ENCODE results near the gene CSMD2.

CSMD2 gene

GRCh38 chr1:34005309-34005708 lies 159.7 kb downstream of the CSMD2 start:
- H3K36me3 ChIP-seq (ENCODE audit: insufficient read depth, low read length) = no peaks in the 10 kb centered on the region
- no peaks in the 10 kb centered on the region for H3K4me1 ChIP-seq (ENCODE audit: insufficient read depth, low read length)
- no peaks in the 10 kb centered on the region for H3K9me3 ChIP-seq (ENCODE audit: control insufficient read depth, insufficient read depth, low read length)
- H3K9ac ChIP-seq (ENCODE audit: low read depth, low read length) = no peak overlapping the region

GRCh38 chr1:34002810-34003209 lies 162.2 kb downstream of the CSMD2 start:
- H3K36me3 ChIP-seq (ENCODE audit: insufficient read depth, low read length) = no peaks in the 10 kb centered on the region
- H3K4me1 ChIP-seq (ENCODE audit: insufficient read depth, low read length) = no peaks in the 10 kb centered on the region
- no peaks in the 10 kb centered on the region for H3K9me3 ChIP-seq (ENCODE audit: control insufficient read depth, insufficient read depth, low read length)
- H3K9ac ChIP-seq (ENCODE audit: low read depth, low read length) = no peak overlapping the region

GRCh38 chr1:33997127-33998036 lies 167.6 kb downstream of the CSMD2 start:
- Histone ChIP-seq H3K9ac (ENCODE audit: low read depth, low read length) (no peak overlapping the region), H3K4me1 (ENCODE audit: insufficient read depth, low read length) (no peaks in the 10 kb centered on the region), H3K9me3 (ENCODE audit: control insufficient read depth, insufficient read depth, low read length) (no peaks in the 10 kb centered on the region), H3K36me3 (ENCODE audit: insufficient read depth, low read length) (no peaks in the 10 kb centered on the region)

GRCh38 chr1:33996281-33996680 lies 168.7 kb downstream of the CSMD2 start:
- H3K4me1 ChIP-seq (ENCODE audit: insufficient read depth, low read length) = no peaks in the 10 kb centered on the region
- H3K36me3 ChIP-seq (ENCODE audit: insufficient read depth, low read length) = no peaks in the 10 kb centered on the region
- H3K9me3 ChIP-seq (ENCODE audit: control insufficient read depth, insufficient read depth, low read length) = no peaks in the 10 kb centered on the region
- no peak overlapping the region for H3K9ac ChIP-seq (ENCODE audit: low read depth, low read length)

- no peak overlapping the region for H3K9ac ChIP-seq (ENCODE audit: low read depth, low read length)
- no peaks in the 10 kb centered on the region for H3K9me3 ChIP-seq (ENCODE audit: control insufficient read depth, insufficient read depth, low read length)
- H3K36me3 ChIP-seq (ENCODE audit: insufficient read depth, low read length) = no peaks in the 10 kb centered on the region
- H3K4me1 ChIP-seq (ENCODE audit: insufficient read depth, low read length) = no peaks in the 10 kb centered on the region
These were observed 171.7 kb downstream of the CSMD2 start for GRCh38 chr1:33993301-33993700.

- H3K36me3 ChIP-seq (ENCODE audit: insufficient read depth, low read length) = no peaks in the 10 kb centered on the region
- H3K9ac ChIP-seq (ENCODE audit: low read depth, low read length) = no peak overlapping the region
- no peaks in the 10 kb centered on the region for H3K9me3 ChIP-seq (ENCODE audit: control insufficient read depth, insufficient read depth, low read length)
- peaks cover 3% of the 10 kb centered on the region; the same call in 1 of the 2 replicates for H3K4me1 ChIP-seq (ENCODE audit: insufficient read depth, low read length)
These were observed 174.7 kb downstream of the CSMD2 start for GRCh38 chr1:33990281-33990680.

- H3K36me3 ChIP-seq (ENCODE audit: insufficient read depth, low read length) = no peaks in the 10 kb centered on the region
- H3K9ac ChIP-seq (ENCODE audit: low read depth, low read length) = no peak overlapping the region
- H3K4me1 ChIP-seq (ENCODE audit: insufficient read depth, low read length) = peaks cover 3% of the 10 kb centered on the region; the same call in 1 of the 2 replicates
- H3K9me3 ChIP-seq (ENCODE audit: control insufficient read depth, insufficient read depth, low read length) = no peaks in the 10 kb centered on the region
These were observed 176.9 kb downstream of the CSMD2 start for GRCh38 chr1:33988161-33988560.

GRCh38 chr1:33986390-33987095 lies 178.5 kb downstream of the CSMD2 start:
- no peak overlapping the region for H3K9ac ChIP-seq (ENCODE audit: low read depth, low read length)
- no peaks in the 10 kb centered on the region for H3K36me3 ChIP-seq (ENCODE audit: insufficient read depth, low read length)
- H3K4me1 ChIP-seq (ENCODE audit: insufficient read depth, low read length) = peaks cover 3% of the 10 kb centered on the region; the same call in 1 of the 2 replicates
- no peaks in the 10 kb centered on the region for H3K9me3 ChIP-seq (ENCODE audit: control insufficient read depth, insufficient read depth, low read length)

- Histone ChIP-seq H3K36me3 (ENCODE audit: insufficient read depth, low read length) (no peaks in the 10 kb centered on the region), H3K9ac (ENCODE audit: low read depth, low read length) (no peak overlapping the region), H3K9me3 (ENCODE audit: control insufficient read depth, insufficient read depth, low read length) (no peaks in the 10 kb centered on the region), H3K4me1 (ENCODE audit: insufficient read depth, low read length) (peaks cover 3% of the 10 kb centered on the region; the same call in 1 of the 2 replicates)
These were observed 179.4 kb downstream of the CSMD2 start for GRCh38 chr1:33985656-33986055.

GRCh38 chr1:33984906-33985565 lies 180.0 kb downstream of the CSMD2 start:
- H3K36me3 ChIP-seq (ENCODE audit: insufficient read depth, low read length) = no peaks in the 10 kb centered on the region
- H3K9me3 ChIP-seq (ENCODE audit: control insufficient read depth, insufficient read depth, low read length) = no peaks in the 10 kb centered on the region
- no peak overlapping the region for H3K9ac ChIP-seq (ENCODE audit: low read depth, low read length)
- H3K4me1 ChIP-seq (ENCODE audit: insufficient read depth, low read length) = peaks cover 3% of the 10 kb centered on the region; the same call in 1 of the 2 replicates

GRCh38 chr1:33982419-33982818 lies 182.6 kb downstream of the CSMD2 start:
- H3K9ac ChIP-seq (ENCODE audit: low read depth, low read length) = no peak overlapping the region

GRCh38 chr1:33979341-33979740 lies 185.7 kb downstream of the CSMD2 start:
- Histone ChIP-seq H3K9ac (ENCODE audit: low read depth, low read length) (no peak overlapping the region), H3K36me3 (ENCODE audit: insufficient read depth, low read length) (no peaks in the 10 kb centered on the region), H3K9me3 (ENCODE audit: control insufficient read depth, insufficient read depth, low read length) (no peaks in the 10 kb centered on the region), H3K4me1 (ENCODE audit: insufficient read depth, low read length) (no peaks in the 10 kb centered on the region)

More at GRCh38 chr1:33982419-33982818, 182.6 kb downstream of the CSMD2 start:
- Histone ChIP-seq H3K4me1 (ENCODE audit: insufficient read depth, low read length) (peaks cover 3% of the 10 kb centered on the region; the same call in 1 of the 2 replicates), H3K36me3 (ENCODE audit: insufficient read depth, low read length) (no peaks in the 10 kb centered on the region), H3K9me3 (ENCODE audit: control insufficient read depth, insufficient read depth, low read length) (no peaks in the 10 kb centered on the region)

- H3K9ac ChIP-seq (ENCODE audit: low read depth, low read length) = no peak overlapping the region
These were observed 189.1 kb downstream of the CSMD2 start for GRCh38 chr1:33975961-33976360.

GRCh38 chr1:33973799-33974545 lies 191.1 kb downstream of the CSMD2 start:
- no peaks in the 10 kb centered on the region for H3K4me1 ChIP-seq (ENCODE audit: insufficient read depth, low read length)
- no peaks in the 10 kb centered on the region for H3K36me3 ChIP-seq (ENCODE audit: insufficient read depth, low read length)
- no peaks in the 10 kb centered on the region for H3K9me3 ChIP-seq (ENCODE audit: control insufficient read depth, insufficient read depth, low read length)
- no peak overlapping the region for H3K9ac ChIP-seq (ENCODE audit: low read depth, low read length)

More at GRCh38 chr1:33975961-33976360, 189.1 kb downstream of the CSMD2 start:
- no peaks in the 10 kb centered on the region for H3K4me1 ChIP-seq (ENCODE audit: insufficient read depth, low read length)
- no peaks in the 10 kb centered on the region for H3K36me3 ChIP-seq (ENCODE audit: insufficient read depth, low read length)
- H3K9me3 ChIP-seq (ENCODE audit: control insufficient read depth, insufficient read depth, low read length) = no peaks in the 10 kb centered on the region

Measured in ES-I3 (cell line).